KBM-7 (cell line): ENCODE measurements around the gene NFYA.

ENCODE experiments used
- DNase-seq: peaks from one replicate; pipeline ENCODE4 v3.0.0-alpha.2; 2015
- in situ Hi-C: fragments of 300-500 bp; cut with MboI; formaldehyde crosslinking; loops from 2 replicates; pipeline ENCODE4 v1.14.3; 2020; ENCODE audit warnings: low sequenced_read_pairs, low pct_unique_long_range_greater_than_20kb, mixed read lengths

NFYA gene

DNA sequence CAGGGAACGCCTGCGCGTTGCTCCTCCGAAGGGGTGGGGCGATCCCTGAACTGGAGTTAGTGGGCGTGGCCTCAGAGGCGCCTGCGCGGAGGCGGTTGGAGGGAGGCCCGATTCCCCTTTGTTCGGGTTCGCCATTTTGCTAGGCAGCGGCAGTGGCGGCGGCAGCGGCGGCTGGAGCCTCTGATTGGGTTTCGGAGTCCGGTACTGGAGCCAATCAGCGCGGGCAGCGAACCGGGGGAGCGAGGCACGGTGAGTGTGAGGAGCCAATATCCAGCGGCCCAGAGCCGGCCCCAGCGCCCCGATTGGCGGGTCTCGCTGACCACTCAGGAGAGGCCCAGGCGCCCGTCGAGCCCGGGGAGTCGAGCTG lies at the start of gene NFYA:
Gene NFYA, plus strand, starts transcription at position 139 of the 367 bp plus-strand sequence. CDS start 6,116 bp downstream, outside the sequence.
- no peak for DNase-seq
- in situ Hi-C loops: no loop called here

DNA sequence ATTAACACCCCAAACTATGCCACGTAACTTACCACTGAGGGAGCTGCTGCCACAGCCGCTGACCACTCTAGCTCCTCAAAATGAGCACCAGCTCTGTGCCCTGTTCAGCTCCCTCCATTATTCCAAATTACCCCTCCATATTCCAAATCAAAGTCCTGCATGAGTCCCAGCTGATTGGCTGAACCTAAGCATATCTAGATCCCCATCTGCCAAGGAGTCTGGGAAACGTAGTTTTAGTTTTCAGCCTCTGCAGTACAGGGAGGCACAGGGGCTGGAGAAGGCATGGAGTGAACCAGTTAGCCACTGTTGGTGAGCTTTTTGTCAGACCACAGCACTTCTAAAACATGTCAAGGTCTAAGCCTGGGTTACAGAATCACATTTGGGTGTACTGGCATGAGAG lies 49.7 kb upstream of the NFYA start:
- DNase-seq: no peak
- in situ Hi-C loops: no loop called here

DNA sequence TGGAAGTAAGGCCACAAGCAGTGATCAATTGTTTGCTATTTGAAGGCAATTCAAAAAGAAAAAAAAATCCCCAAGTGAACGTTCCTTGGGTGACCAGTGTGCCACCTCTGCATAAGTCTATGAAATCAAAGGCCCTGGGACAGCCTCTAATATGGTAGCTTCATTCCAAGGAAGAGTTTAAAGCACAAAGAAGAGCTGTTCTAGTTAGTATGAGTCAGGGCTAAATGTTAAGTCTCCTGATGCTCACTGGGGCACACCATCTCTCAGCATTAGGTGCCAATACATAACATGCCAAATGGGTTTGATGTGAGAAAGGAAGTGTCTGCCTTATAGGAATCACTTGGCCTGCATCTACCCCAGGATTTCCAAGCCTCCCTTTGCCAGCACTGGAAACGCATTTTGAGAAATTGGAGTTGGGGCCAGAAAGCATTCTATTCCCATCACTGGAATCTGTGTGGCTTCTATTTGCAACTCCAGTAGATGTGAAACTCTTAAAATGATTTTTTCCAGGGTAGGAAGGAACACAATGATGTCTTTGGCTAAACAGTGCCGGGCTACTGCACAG lies 46.7 kb upstream of the NFYA start:
- in situ Hi-C loops: no loop called here
- no peak for DNase-seq

DNA sequence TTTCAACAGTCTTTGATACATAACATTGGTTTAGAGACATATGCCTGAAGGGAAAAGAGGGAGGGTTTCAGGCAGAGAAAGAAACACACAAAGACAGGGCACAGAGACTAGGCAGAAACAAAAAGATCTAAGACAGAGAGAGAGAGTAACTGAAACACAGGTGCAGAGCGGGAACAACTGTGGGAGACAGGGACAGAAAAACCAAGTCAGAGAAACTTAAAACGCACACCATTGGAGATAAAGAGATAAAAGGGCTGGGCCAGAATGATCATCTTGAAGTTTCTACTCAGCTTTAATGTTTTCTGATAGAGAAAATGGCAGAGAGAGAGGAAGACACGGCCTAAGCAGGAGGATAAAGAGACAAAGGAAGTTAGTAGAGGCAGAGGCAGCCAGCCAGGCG lies 45.5 kb upstream of the NFYA start:
- in situ Hi-C loops: no loop called here

DNA sequence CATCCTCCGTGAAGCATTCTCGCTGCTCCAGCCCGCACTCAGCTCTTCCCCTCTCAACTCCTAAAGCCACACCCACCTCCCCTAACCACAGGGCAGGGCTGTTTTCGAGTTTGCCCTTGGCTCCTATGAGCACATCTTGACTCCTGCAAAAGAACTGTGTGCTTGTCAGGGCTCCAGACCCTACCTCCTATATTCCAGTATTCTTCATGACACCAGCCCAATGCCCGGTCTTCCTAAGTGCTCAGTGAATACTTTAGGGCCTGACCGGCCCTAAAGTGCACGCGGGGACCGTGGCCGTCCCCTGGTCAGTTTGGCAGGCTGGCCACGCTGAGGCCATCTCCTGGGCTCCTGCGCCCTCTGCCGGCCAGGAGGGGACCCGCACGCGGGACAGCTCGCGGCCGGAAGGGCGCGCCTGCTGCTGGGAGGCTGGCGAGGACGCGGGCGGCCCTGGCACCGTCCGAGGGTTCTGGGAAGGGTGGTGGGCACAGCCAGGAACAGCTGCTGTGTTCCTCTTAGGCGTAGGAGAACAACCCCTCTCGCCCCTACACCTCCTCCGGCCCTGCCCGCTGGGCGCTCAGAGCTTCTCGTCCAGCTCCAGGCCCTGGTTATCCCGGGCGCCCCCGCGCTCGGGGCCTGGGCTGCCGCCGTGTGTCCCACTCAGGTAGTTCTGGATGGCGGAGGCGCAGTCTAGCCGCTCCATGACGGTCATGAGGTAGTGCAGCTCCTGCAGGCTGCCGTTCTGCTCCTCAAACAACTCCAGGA lies 44.8 kb upstream of the NFYA start:
- in situ Hi-C loops: no loop called here
- peak; percentile 96 for DNase-seq

More for the DNA sequence above, 45.5 kb upstream of the NFYA start:
- no peak for DNase-seq

DNA sequence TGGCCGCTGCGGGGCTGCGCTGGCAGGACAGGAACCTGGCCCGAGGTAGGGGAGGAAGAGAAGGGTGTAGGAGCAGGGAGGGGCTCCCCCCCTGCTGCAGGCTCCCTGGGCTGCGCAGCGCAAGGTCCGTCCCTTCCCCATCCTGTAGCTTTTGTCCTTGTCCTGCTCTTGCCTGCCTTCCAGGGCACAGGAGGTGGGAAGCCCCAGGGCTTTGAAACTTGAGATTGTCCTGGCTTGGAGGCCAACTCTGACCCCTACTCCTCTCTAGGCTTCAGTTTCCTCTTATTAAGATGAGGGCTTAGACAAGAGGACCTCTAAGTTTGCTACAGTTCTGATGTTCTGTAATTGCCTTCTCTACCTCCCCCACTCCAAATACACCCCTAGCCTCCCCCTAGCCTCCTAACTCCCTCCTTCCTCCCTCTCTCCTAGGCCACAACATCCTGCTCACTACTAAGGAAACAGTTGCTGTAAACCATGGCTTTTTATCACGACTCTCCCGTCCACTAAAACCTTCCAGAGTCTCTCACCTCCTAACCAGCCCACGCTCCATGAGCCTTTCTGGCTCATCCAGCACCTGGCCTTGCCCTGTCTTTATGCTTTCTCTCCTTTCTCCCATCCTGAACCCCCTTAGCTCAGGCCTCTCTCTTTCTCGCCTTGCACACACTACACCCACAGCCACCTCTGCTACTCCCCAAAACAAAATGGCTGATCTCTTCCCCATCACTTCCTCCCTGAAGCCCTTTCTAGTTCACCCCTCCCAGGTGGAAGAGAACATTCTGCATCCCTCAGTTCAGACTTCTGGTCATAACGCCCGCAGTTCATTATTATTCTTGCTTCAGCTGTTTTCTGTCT lies 44.0 kb upstream of the NFYA start:
- in situ Hi-C loops: no loop called here
- DNase-seq: peak; percentile 75

DNA sequence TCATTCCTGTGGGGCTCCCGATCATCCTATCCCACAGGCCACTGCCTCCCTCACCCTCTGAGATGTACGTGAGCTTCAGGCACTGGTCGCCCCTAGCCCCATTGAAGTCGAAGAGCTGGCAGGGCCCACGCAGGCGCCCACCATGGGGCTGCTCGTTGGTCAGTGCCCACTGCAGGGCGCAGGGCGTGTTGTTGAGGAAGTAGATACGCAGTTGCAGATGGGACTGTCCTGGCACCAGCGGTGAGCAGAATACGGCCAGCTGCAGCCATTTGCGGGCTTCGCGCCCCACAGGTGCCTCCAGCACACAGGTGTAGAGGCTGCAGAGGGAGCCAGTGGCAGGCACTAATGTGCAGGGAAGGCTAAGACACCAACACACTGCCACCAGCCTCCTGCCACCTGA lies 39.9 kb upstream of the NFYA start:
- no peak for DNase-seq
- in situ Hi-C loops: no loop called here

DNA sequence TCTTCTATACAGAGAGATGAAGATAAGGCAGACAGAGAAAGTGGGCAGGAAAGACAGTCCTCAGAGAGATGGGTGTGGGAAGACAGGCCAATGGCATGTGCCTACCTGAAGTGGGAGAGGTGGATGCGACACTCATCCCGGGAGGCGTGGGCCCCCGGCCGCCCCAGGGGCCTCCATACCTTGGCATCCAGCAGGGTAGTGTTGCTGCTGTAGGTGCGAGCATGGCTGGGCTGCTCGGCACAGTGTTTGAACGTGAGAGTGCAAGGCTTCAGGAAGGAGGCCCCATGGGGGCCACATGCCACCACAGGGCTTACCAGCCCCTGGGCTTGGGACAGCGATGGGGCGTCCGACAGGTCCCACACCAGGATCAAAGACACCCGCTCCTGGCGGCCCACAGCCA lies 39.0 kb upstream of the NFYA start:
- no peak for DNase-seq
- in situ Hi-C loops: no loop called here

DNA sequence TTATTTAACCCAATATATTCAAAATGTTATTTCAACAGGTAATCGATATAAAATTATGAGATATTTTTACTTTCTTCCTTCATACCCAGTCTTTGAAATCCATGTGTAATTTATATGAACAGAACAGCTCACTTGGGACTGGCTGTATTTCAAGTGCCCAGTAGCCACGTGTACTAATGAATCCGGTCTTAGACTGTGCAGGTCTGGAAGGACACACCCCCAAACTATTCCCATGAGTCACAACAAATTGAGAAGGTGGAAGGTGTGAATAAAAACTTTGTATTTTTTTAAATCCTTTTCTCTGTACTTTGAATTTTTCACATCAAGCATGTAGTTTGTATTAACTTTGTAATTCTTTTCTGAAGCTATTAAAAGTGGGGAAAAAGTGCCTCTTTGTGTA lies 36.6 kb upstream of the NFYA start:
- DNase-seq: no peak
- in situ Hi-C loops: no loop called here

DNA sequence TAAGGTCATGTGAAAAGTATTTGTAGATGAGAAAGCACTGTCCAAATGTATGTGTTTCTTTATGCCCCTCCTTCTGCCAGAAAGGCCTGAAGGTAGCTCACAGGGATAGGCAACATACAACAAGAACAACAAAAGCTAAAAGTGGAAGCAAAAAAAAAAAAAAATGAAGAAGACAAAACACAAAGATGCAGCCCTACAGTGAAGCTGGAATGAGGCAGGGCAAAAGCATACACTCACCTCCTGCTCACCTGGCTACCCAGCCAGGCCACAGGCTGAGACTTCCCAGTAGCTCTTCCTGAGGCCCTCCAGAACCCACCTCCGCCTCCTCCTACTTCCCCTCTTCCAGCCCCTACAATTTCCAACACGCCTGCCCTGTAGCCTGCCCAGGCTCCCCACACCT lies 36.2 kb upstream of the NFYA start:
- DNase-seq: no peak
- in situ Hi-C loops: no loop called here

DNA sequence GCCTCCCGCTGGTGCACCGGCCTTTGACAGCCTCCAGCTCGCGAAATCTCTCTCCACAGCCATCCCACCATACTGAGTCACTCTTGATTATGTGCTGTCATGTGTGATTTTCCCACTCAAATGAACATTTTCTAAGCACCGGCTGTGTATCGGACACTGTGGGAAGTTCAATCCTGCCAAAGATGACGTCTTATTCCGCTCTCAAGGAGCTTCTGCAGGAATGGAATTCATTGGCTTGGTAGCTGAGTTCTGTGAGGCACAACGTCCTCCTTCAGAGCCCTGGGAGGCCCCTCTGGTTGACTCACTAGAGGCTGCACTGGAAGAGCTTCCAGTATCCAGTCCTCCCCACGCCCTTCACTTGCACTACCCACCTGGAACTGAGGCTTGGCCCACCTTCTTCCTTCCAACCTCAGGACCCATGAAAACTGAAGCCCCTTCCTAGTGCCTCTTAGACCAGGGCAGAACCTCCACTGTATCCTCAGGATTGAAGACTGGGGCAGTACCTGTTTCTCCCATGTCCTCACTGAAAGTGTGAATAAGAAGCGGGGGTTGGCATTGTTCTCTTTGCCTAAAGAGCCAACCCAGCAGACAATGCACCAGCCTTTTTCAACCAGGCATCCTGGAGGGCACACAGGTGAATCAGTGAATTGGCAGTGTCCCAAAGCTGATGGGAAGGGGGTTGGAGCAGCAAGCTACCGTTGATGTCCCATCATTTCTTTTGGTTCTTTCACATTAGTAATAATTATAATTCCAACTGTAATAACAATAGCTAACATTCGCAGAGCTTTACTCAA lies 35.5 kb upstream of the NFYA start:
- in situ Hi-C loops: no loop called here
- no peak for DNase-seq

DNA sequence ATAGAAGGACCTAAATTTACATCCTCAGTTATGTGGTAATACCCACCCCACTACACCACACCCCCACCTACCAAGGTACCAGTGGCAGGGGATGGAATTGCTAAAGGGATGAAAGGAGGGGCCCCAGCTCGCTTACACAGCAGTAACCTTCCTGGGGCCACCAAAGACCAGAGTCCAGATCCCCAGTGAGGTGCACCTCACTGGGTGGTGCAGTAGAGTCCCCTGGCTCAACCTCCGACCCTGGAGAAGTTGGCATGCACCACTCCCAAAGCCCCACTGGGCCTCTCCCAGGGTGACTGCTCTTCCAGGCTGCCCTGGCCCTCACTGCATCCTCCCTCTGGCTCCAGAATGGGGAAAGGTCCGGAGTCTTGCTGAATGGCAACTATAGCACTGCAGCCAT lies 34.6 kb upstream of the NFYA start:
- in situ Hi-C loops: no loop called here
- no peak for DNase-seq

DNA sequence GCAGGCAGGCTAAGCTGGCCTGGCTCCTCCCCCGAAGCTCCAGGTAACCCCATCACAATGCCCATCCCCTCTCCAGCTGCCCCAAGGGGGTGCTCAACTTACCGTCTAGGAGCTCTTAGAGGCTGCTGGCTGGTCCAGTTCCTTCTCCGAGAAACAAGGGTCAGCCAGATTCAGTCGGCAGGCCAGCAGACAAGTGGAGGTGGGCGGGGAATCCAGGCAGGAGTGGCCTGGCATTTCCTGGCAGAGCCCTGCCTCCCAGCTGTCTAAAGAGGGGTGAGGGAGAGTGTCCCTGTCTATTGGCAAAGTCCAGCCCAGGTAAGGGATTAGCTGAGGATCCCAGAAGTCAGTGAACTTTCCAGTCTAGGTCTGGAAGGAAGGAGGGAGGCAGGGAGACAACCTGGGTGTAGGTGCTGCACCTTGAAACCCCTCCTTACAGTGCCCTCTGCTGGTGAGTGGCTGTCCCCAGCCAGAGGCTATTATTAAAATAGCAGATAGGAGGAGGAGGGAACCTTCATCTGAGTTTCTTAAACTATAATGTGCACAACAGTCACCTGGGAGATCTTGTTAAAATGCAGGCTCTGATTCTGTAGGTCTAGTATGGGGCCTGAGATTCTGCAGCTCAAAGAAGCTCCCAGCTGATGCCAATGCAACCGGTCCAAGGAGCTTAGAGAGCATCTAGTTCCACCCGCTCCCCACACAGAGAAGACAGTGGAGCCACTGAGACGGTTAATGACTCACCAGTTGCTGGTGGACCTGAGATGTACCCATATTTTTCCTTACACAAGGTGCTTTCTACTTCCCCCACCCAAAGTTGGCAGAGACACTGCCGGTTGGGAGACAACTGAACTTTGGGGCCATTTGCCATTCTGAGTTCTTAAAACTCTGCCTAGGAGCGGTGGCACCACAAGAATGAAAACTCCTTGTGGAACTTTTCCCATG lies 33.4 kb upstream of the NFYA start, which contains the start of gene UNC5CL:
Gene UNC5CL, minus strand, starts transcription at position 162 of the 939 bp plus-strand sequence. CDS start 4,147 bp downstream, outside the sequence.
- peak; percentile 53 for DNase-seq
- in situ Hi-C loops: no loop called here

DNA sequence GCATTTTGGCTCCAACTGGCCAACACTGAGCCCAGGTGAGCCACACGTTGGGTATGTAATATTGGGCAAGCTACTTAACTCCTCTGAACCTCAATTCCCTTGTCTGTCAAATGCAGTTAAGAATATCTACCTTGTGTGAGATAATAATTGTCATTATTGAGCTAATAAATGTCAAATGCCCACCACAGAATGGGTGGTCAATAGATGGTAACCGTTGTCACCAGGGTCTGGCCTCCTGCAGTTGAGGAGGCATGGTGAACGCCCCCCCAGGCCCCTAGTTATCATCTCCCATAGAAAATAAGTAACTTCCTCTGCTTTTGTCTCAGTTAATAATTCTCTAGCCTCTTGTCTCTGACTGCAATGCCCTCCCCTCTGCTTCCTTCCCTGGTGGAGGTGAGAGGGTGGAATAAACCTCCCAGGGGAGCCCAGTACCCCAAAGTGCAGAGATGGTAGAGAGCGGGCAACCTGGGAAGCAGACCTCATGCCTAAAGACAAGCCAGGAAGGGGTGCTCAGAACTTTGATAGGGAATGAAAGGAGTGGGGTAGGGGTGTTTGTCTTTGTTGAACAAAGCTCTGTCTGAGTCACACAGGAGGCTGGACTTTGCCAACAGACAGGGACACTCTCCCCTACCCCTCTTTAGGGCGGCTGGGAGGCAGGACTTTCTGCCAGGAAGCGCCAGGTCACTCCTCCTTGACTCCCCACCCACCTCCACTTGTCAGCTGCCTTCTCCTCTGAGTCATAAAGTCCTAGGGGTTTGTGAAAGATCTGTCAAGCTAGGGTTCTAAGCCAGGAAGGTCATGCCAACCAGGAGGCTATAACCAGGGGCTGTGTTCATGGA lies 32.5 kb upstream of the NFYA start:
- in situ Hi-C loops: no loop called here
- DNase-seq: no peak

DNA sequence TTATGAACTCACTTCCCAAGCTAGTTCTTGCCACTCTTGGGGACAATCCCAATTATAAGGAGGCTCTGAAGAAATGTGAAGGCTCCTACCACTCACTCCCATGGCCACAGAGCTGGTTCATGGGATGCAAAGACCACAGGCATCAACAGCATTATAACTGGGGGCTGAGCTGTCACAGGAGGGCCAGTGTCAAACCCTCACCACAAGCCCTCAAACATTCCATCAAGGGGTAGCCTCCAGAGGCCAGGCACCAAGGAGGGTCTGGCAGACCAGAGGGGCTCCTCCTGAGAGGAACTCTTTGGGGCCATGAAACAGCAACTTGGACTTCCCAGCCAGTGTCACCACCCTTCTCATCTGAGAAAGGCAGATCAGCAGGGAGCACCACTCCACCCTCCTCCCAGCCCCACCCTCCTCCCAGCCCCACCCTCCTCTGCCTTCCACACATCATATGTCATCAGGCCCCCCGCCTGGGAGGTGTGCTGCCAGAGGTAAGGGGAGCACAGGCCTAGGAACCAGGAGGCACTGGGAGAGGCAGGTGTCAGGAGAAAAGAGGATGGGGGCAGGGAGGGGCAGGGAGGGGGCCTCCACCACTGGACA lies 31.7 kb upstream of the NFYA start:
- in situ Hi-C loops: no loop called here

DNA sequence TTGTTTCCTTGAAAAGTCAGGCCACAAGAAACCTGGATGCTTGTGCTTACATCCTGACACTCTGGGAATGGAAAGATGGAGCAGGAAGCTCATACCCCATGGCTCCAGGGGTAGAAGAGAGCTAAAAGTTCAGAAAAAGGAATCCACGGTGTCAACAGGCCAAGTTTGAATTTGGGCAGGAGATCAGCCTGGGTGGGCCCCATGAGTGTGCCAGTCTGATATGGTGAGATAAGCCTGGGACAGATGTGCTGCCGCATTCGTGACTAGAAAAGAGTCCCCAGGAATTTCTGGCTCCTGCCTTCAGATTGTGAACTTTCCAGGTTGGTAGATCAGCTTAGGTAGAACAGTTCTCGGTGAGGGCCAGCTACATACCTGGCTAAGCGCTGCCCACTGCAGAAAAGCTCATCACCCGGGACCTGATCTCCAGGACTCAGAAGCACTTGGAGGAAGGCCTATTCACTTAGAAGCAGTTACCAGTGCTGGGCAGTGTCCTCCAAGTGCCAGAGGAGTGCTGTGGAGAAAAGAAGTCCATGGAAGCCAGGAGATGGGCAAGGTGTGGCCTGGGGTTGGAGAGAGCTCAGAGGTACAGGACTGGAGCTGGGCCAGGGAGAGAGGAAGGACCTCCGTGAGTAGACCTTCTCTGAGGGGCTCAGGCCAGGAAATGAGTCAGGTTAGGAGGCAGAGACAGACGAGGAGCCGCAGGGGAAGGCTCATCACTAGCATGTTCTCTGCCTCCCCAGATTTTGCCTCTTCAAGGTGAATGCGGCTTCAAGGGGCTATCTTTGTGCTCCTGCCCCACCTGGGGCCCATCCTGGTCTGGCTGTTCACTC lies 30.3 kb upstream of the NFYA start, which contains the start of gene TSPO2:
Gene TSPO2, plus strand, starts transcription at position 242 of the 830 bp plus-strand sequence. Its CDS starts 519 bp downstream, at position 761.
- no peak for DNase-seq
- in situ Hi-C loops: no loop called here

More for the DNA sequence above, 31.7 kb upstream of the NFYA start:
- DNase-seq: no peak
